Effector memory CD8-positive, alpha-beta T cell (primary cell): ENCODE measurements around the gene NAA50.

Experiments used
- ATAC-seq: fragments of 150-1000 bp; cut with Tn5 transposase; replicated peaks from 2 replicates; pipeline ENCODE4 v1.10.0; 2021; ENCODE audit warnings: mild to moderate bottlenecking, moderate library complexity
- DNase-seq, 3 experiments: peaks; one replicate each; pipeline ENCODE4 v3.0.0; 2021
- H3K27ac Mint-ChIP-seq, 2 donors: one replicate each; pipeline ENCODE4 v1.8.0; 2022; ENCODE audit warnings: mild to moderate bottlenecking in 2 of 2, mixed read lengths in 2 of 2, moderate library complexity in 2 of 2
- H3K27me3 Mint-ChIP-seq, 2 donors: one replicate each; pipeline ENCODE4 v1.8.0; 2022; ENCODE audit warnings: mixed read lengths in 2 of 2
- H3K36me3 Mint-ChIP-seq: one replicate; pipeline ENCODE4 v1.8.0; 2022; ENCODE audit warnings: mild to moderate bottlenecking, moderate library complexity, mixed read lengths; ENCODE audit not compliant: insufficient read depth
- H3K4me1 Mint-ChIP-seq, 2 donors: one replicate each; pipeline ENCODE4 v1.8.0; 2022; ENCODE audit warnings: low read depth in 2 of 2, mixed read lengths in 2 of 2
- H3K4me3 Mint-ChIP-seq, 2 donors: one replicate each; pipeline ENCODE4 v1.8.0; 2022; ENCODE audit warnings: mild to moderate bottlenecking in 2 of 2, mixed read lengths in 2 of 2, moderate library complexity in 2 of 2
- H3K9me3 Mint-ChIP-seq, 2 donors: one replicate each; pipeline ENCODE4 v1.8.0; 2022; ENCODE audit warnings: mixed read lengths in 2 of 2

NAA50 gene

GRCh38 chr3:113754494-113755159 is 8.6 kb upstream of the NAA50 start:
- Mint-ChIP-seq H3K4me1 (peaks cover 2 to 15% of the 10 kb centered on the region in 2 donors), H3K27me3 (no peaks in the 10 kb centered on the region), H3K27ac (no peak overlapping the region), H3K9me3 (peaks cover 0 to 2% of the 10 kb centered on the region in 2 donors), H3K36me3 (no peaks in the 10 kb centered on the region), H3K4me3 (no peak overlapping the region)
- ATAC-seq (no peak), DNase-seq (no peak)

GRCh38 chr3:113753376-113753985 is 7.4 kb upstream of the NAA50 start:
- Mint-ChIP-seq H3K9me3 (peaks cover 0 to 2% of the 10 kb centered on the region in 2 donors), H3K4me3 (no peak overlapping the region), H3K36me3 (no peaks in the 10 kb centered on the region), H3K27me3 (no peaks in the 10 kb centered on the region), H3K27ac (peak overlapping the region in 1 of 2 donors; percentile 10), H3K4me1 (peaks cover 4 to 15% of the 10 kb centered on the region in 2 donors)
- ATAC-seq (no peak), DNase-seq (no peak)

GRCh38 chr3:113751141-113751540 is 5.1 kb upstream of the NAA50 start:
- Mint-ChIP-seq H3K27ac (no peak overlapping the region), H3K4me3 (no peak overlapping the region), H3K36me3 (peaks cover 15% of the 10 kb centered on the region), H3K4me1 (peaks cover 13 to 33% of the 10 kb centered on the region in 2 donors), H3K9me3 (no peaks in the 10 kb centered on the region), H3K27me3 (no peaks in the 10 kb centered on the region)
- ATAC-seq (no peak), DNase-seq (no peak)

- Mint-ChIP-seq H3K27me3 (no peaks in the 10 kb centered on the region), H3K27ac (peak overlapping the region; percentile 100), H3K36me3 (peaks cover 51% of the 10 kb centered on the region), H3K9me3 (no peaks in the 10 kb centered on the region), H3K4me3 (peak overlapping the region; percentile 95 to 99), H3K4me1 (peaks cover 33 to 51% of the 10 kb centered on the region in 2 donors)
- DNase-seq (peak in 2 of 3 experiments; percentile 8 to 15), ATAC-seq (no peak)
These were observed 1.4 kb upstream of the NAA50 start for GRCh38 chr3:113747283-113748046.

GRCh38 chr3:113746548-113747282 is 666 bp upstream of the NAA50 start, which contains the start of gene ATP6V1A:
TSS of gene ATP6V1A (plus strand) at chr3:113747035. CDS start at chr3:113778754, 31,719 bp downstream.
- H3K9me3 Mint-ChIP-seq: no peaks in the 10 kb centered on the region
- H3K36me3 Mint-ChIP-seq: peaks cover 58% of the 10 kb centered on the region
- H3K4me3 Mint-ChIP-seq: peak within 1 kb of the TSS; percentile 95 to 99
- H3K27ac Mint-ChIP-seq: peak within 1 kb of the TSS; percentile 100
- peak; percentile 54 for ATAC-seq
- H3K27me3 Mint-ChIP-seq: no peaks in the 10 kb centered on the region
- DNase-seq: peak; percentile 74 to 76 (median 75)
- peaks cover 38 to 58% of the 10 kb centered on the region in 2 donors for H3K4me1 Mint-ChIP-seq

- peaks cover 47 to 69% of the 10 kb centered on the region in 2 donors for H3K4me1 Mint-ChIP-seq
- peak overlapping the region; percentile 100 for H3K27ac Mint-ChIP-seq
- H3K36me3 Mint-ChIP-seq: peaks cover 64% of the 10 kb centered on the region
- peak overlapping the region; percentile 95 to 99 for H3K4me3 Mint-ChIP-seq
- ATAC-seq (peak; percentile 61), DNase-seq (peak; percentile 77 to 83 (median 79))
- H3K27me3 Mint-ChIP-seq: no peaks in the 10 kb centered on the region
- H3K9me3 Mint-ChIP-seq: no peaks in the 10 kb centered on the region
These were observed 901 bp downstream of the NAA50 start for GRCh38 chr3:113744941-113745755.

GRCh38 chr3:113743006-113743630 is 2.9 kb downstream of the NAA50 start:
- DNase-seq (peak in 1 of 3 experiments; percentile 14), ATAC-seq (no peak)
- peak overlapping the region; percentile 100 for H3K27ac Mint-ChIP-seq
- H3K9me3 Mint-ChIP-seq: no peaks in the 10 kb centered on the region
- peak overlapping the region; percentile 95 to 99 for H3K4me3 Mint-ChIP-seq
- H3K4me1 Mint-ChIP-seq: peaks cover 45 to 69% of the 10 kb centered on the region in 2 donors
- peaks cover 64% of the 10 kb centered on the region for H3K36me3 Mint-ChIP-seq
- H3K27me3 Mint-ChIP-seq: no peaks in the 10 kb centered on the region

GRCh38 chr3:113741620-113742019 is 4.4 kb downstream of the NAA50 start:
- Mint-ChIP-seq H3K4me3 (peak overlapping the region; percentile 95 to 99), H3K4me1 (peaks cover 42 to 70% of the 10 kb centered on the region in 2 donors), H3K27me3 (no peaks in the 10 kb centered on the region), H3K36me3 (peaks cover 58% of the 10 kb centered on the region), H3K9me3 (no peaks in the 10 kb centered on the region), H3K27ac (peak overlapping the region; percentile 100)
- no peak for DNase-seq
- ATAC-seq: no peak

GRCh38 chr3:113741086-113741485 is 5.0 kb downstream of the NAA50 start:
- H3K27ac Mint-ChIP-seq: peak overlapping the region; percentile 100
- H3K4me1 Mint-ChIP-seq: peaks cover 46 to 70% of the 10 kb centered on the region in 2 donors
- no peak for DNase-seq
- ATAC-seq: no peak
- H3K36me3 Mint-ChIP-seq: peaks cover 53% of the 10 kb centered on the region
- peak overlapping the region; percentile 95 to 99 for H3K4me3 Mint-ChIP-seq
- no peaks in the 10 kb centered on the region for H3K27me3 Mint-ChIP-seq
- H3K9me3 Mint-ChIP-seq: no peaks in the 10 kb centered on the region

- DNase-seq (peak; percentile 37 to 51 (median 45)), ATAC-seq (peak; percentile 93)
- peak overlapping the region; percentile 82 to 100 for H3K27ac Mint-ChIP-seq
- no peaks in the 10 kb centered on the region for H3K9me3 Mint-ChIP-seq
- H3K4me1 Mint-ChIP-seq: peaks cover 22 to 51% of the 10 kb centered on the region in 2 donors
- peaks cover 21% of the 10 kb centered on the region for H3K36me3 Mint-ChIP-seq
- H3K4me3 Mint-ChIP-seq: peak overlapping the region in 1 of 2 donors; percentile 2
- H3K27me3 Mint-ChIP-seq: no peaks in the 10 kb centered on the region
These were observed 9.4 kb downstream of the NAA50 start for GRCh38 chr3:113736548-113737089.

GRCh38 chr3:113731694-113732093 is 14.4 kb downstream of the NAA50 start:
- Mint-ChIP-seq H3K4me3 (no peak overlapping the region), H3K9me3 (no peaks in the 10 kb centered on the region), H3K27ac (peak overlapping the region in 1 of 2 donors; percentile 62), H3K4me1 (peaks cover 13 to 43% of the 10 kb centered on the region in 2 donors), H3K36me3 (peaks cover 17% of the 10 kb centered on the region), H3K27me3 (no peaks in the 10 kb centered on the region)
- ATAC-seq (no peak), DNase-seq (no peak)

- no peak for ATAC-seq
- Mint-ChIP-seq H3K4me1 (peaks cover 8 to 45% of the 10 kb centered on the region in 2 donors), H3K27me3 (no peaks in the 10 kb centered on the region), H3K36me3 (peaks cover 16% of the 10 kb centered on the region), H3K9me3 (no peaks in the 10 kb centered on the region), H3K27ac (peak overlapping the region; percentile 49 to 62), H3K4me3 (no peak overlapping the region)
- no peak for DNase-seq
These were observed 15.5 kb downstream of the NAA50 start for GRCh38 chr3:113730550-113730949.
